ENCODE data around the gene PAK6. TPM values are rescaled to one million over a fixed set of nuclear protein-coding genes. Genes with fewer than 3 reads are reported as not detected.

Gene PAK6
- polyA plus RNA-seq, 2 of the 4 experiments (the other 2 are of a cell fraction) = 0.10 to 0.16 TPM

GRCh38 chr15:40282869-40283614 is 44.2 kb downstream of the PAK6 start, which contains the start of gene ANKRD63:
TSS of gene ANKRD63 (minus strand) at chr15:40283064. CDS start at chr15:40282586, 478 bp downstream.
- ChIA-PET CTCF (interaction anchor here (0.7 to 2.8 kb wide), 15 partner anchors 9 to 237 kb away, joined by 3 to 16 read pairs (median 4); no protein-coding TSS in a partner anchor), POLR2A (no interaction called here)
- H3K4me1 ChIP-seq = peaks cover 9% of the 10 kb centered on the region; the same call in 2 of the 3 replicates
- H3K27ac ChIP-seq = peak within 1 kb of the TSS; percentile 72 to 86
- TF ChIP-seq, protein P1, sequence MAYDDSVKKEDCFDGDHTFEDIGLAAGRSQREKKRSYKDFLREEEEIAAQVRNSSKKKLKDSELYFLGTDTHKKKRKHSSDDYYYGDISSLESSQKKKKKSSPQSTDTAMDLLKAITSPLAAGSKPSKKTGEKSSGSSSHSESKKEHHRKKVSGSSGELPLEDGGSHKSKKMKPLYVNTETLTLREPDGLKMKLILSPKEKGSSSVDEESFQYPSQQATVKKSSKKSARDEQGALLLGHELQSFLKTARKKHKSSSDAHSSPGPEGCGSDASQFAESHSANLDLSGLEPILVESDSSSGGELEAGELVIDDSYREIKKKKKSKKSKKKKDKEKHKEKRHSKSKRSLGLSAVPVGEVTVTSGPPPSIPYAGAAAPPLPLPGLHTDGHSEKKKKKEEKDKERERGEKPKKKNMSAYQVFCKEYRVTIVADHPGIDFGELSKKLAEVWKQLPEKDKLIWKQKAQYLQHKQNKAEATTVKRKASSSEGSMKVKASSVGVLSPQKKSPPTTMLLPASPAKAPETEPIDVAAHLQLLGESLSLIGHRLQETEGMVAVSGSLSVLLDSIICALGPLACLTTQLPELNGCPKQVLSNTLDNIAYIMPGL (CRISPR knock-in tag; IDR thresholded peaks at IDR 0.05; ENCODE audit: borderline replicate concordance) = no peak
- no peak for TF ChIP-seq PHF8 (IDR thresholded peaks at IDR 0.05; ENCODE audit: borderline replicate concordance, low read depth)
- TF ChIP-seq JUN (IDR thresholded peaks at IDR 0.05) = no peak
- TF ChIP-seq ZSCAN20 (CRISPR knock-in tag; IDR thresholded peaks at IDR 0.05) = no peak
- no peak for TF ChIP-seq ZC3H11A (IDR thresholded peaks at IDR 0.05)
- no peak for TF ChIP-seq HEYL (CRISPR knock-in tag; IDR thresholded peaks at IDR 0.05)
- TF ChIP-seq HOXA7 (CRISPR knock-in tag; IDR thresholded peaks at IDR 0.05) = no peak
- no peak for TF ChIP-seq CEBPB (IDR thresholded peaks at IDR 0.05)
- TF ChIP-seq MAZ (IDR thresholded peaks at IDR 0.05; ENCODE audit: borderline replicate concordance, low read depth, low read length) = no peak
- no peak for TF ChIP-seq TP53 (CRISPR knock-in tag; IDR thresholded peaks at IDR 0.05)
- DNase-seq (ENCODE audit: low read depth in 1 of 2, low spot score in 1 of 2) (peak in 1 of 2 experiments; percentile 54), ATAC-seq (peak; percentile 32 to 65), FAIRE-seq (no peak)
- peak within 1 kb of the TSS; percentile 91 for H3K4me2 ChIP-seq
- 79% methylated on average over 10 of the region's 76 CpGs for WGBS (ENCODE audit: missing lambda C conversion rate)
- no peaks in the 10 kb centered on the region for H3K9me3 ChIP-seq
- peak within 1 kb of the TSS; percentile 65 for H3K4me3 ChIP-seq

DNA sequence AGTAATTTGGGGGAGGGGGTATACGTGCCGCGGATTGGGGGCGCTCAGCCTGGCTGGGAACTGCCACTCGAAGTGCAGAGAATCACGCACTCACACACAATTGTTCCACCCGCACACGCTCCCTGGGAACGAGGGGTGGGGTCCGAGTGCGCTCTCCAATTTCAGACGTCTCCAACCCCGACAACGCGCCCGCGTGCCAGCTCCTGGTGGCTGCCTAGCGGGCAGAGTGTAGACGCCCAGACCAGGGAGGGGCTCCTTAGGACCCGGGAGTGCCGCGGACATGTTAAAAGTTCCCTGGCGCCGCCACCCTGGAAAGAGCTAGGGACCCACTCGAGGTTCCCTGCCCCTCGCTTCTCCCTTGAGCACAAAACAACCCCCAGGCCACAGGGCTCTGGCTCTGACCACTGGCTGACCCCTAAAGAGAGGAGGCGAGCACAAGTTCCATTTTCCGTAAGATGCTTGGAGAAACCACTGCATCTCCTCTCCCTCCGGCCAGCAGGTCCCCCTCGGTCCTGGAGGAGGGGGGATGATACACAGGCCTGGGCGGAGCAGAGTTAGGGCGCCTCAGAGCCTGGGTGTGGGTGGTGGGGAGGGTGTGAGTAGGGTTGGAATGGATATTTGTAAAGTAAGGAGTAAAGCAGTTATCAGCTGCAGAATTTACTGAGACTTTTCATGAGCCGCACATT is 44.9 kb downstream of the PAK6 start:
- Histone ChIP-seq H3K9me3 (no peaks in the 10 kb centered on the region), H3K4me2 (no peak overlapping the region; the same call in 2 of the 3 replicates), H3K4me3 (no peak overlapping the region), H3K27ac (no peak overlapping the region), H3K4me1 (peaks cover 13% of the 10 kb centered on the region; the same call in 2 of the 3 replicates)
- WGBS (ENCODE audit: missing lambda C conversion rate) = 87% methylated on average over 18 of the region's 33 CpGs
- FAIRE-seq (no peak), DNase-seq (ENCODE audit: low read depth in 1 of 2, low spot score in 1 of 2) (no peak), ATAC-seq (no peak)
- POLR2A ChIA-PET = no interaction called here
- CTCF ChIA-PET = interaction anchor here (0.7 to 2.8 kb wide), 16 partner anchors 9 to 238 kb away, joined by 3 to 16 read pairs (median 4); no protein-coding TSS in a partner anchor
- TF ChIP-seq, protein P2, sequence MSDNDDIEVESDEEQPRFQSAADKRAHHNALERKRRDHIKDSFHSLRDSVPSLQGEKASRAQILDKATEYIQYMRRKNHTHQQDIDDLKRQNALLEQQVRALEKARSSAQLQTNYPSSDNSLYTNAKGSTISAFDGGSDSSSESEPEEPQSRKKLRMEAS (IDR thresholded peaks at IDR 0.05) = no peak

- POLR2A ChIA-PET = no interaction called here
- peaks cover 15% of the 10 kb centered on the region; the same call in 2 of the 3 replicates for H3K4me1 ChIP-seq
- ATAC-seq (no peak), FAIRE-seq (no peak), DNase-seq (ENCODE audit: low read depth in 1 of 2, low spot score in 1 of 2) (no peak)
- WGBS (ENCODE audit: missing lambda C conversion rate) = 60% methylated on average over 4 of the region's 4 CpGs
- H3K4me3 ChIP-seq = no peak overlapping the region
- H3K9me3 ChIP-seq = no peaks in the 10 kb centered on the region
- CTCF ChIA-PET = interaction anchor here (0.8 to 2.3 kb wide), 7 partner anchors 8 to 136 kb away, joined by 3 to 18 read pairs (median 5); no protein-coding TSS in a partner anchor
- no peak overlapping the region for H3K4me2 ChIP-seq
- H3K27ac ChIP-seq = no peak overlapping the region
- TF ChIP-seq ESRRA (IDR thresholded peaks at IDR 0.05; ENCODE audit: borderline replicate concordance, low read length) = no peak
- no peak for TF ChIP-seq NR3C1 (IDR thresholded peaks at IDR 0.05)
- TF ChIP-seq BHLHE40 (IDR thresholded peaks at IDR 0.05; ENCODE audit: low read depth, low read length) = no peak
- no peak for TF ChIP-seq MAZ (IDR thresholded peaks at IDR 0.05; ENCODE audit: borderline replicate concordance, low read depth, low read length)
- no peak for TF ChIP-seq SREBF2 (IDR thresholded peaks at IDR 0.05)
- TF ChIP-seq CEBPB (IDR thresholded peaks at IDR 0.05) = no peak
- TF ChIP-seq ZNF302 (CRISPR knock-in tag; IDR thresholded peaks at IDR 0.05) = no peak
- no peak for TF ChIP-seq FOSL2 (IDR thresholded peaks at IDR 0.05)
- no peak for TF ChIP-seq FOSL2 (CRISPR knock-in tag; IDR thresholded peaks at IDR 0.05)
- no peak for TF ChIP-seq FOSB (CRISPR knock-in tag; IDR thresholded peaks at IDR 0.05)
- TF ChIP-seq CHD4 (IDR thresholded peaks at IDR 0.05; ENCODE audit: borderline replicate concordance) = no peak
- TF ChIP-seq RNF2 (IDR thresholded peaks at IDR 0.05; ENCODE audit: borderline replicate concordance, low read depth) = no peak
- no peak for TF ChIP-seq ATOH8 (CRISPR knock-in tag; IDR thresholded peaks at IDR 0.05; ENCODE audit: low read depth)
- TF ChIP-seq CBX2 (IDR thresholded peaks at IDR 0.05; ENCODE audit: borderline replicate concordance, low read depth) = no peak
- no peak for TF ChIP-seq KDM5A (IDR thresholded peaks at IDR 0.05)
- TF ChIP-seq CBX8 (IDR thresholded peaks at IDR 0.05) = no peak
- no peak for TF ChIP-seq ZFP36 (IDR thresholded peaks at IDR 0.05; ENCODE audit: borderline replicate concordance, partially characterized antibody)
- TF ChIP-seq JUNB (IDR thresholded peaks at IDR 0.05) = no peak
Observed at GRCh38 chr15:40285151-40285550, 46.3 kb downstream of the PAK6 start.
